Endothelial cell of umbilical vein (primary cell): ENCODE results near the gene GP9. TPM values are rescaled to one million over a fixed set of nuclear protein-coding genes. Genes with fewer than 3 reads are reported as not detected.

Experiments used
- BruUV-seq: library from RNA; stranded (reverse); fragments of 400-500 nt; replicated peaks from 2 replicates; lab custom pipeline; 2021; lab: Mats Ljungman, UMichigan
- CTCF ChIA-PET: fragments of 300-600, 350-600 bp; sonication (Branson Sonifier 250); formaldehyde crosslinking; loops from one replicate; lab custom pipeline; 2021; ENCODE audit warnings: antibody characterized with exemption, inconsistent platforms; lab: Charles Lee
- POLR2A ChIA-PET: fragments of 300-600, 350-600 bp; sonication (Branson Sonifier 250); formaldehyde crosslinking; loops from one replicate; lab custom pipeline; 2021; ENCODE audit warnings: antibody characterized with exemption, inconsistent platforms; lab: Charles Lee
- DNase-seq: peaks from one replicate; pipeline ENCODE4 v3.0.0-alpha.2; 2011; ENCODE audit warnings: low read depth, low spot score
- FAIRE-seq: peaks from 2 replicates; lab custom pipeline; 2011; peaks lifted over from hg19 to GRCh38; lab: Jason Lieb, UNC
- H2AFZ ChIP-seq: 2 replicates; pipeline ENCODE4 v1.6.0; 2012; ENCODE audit warnings: low read depth, low read length, control low read depth, inconsistent platforms
- H3K27ac ChIP-seq: 2 replicates; pipeline ENCODE4 v1.5.1; 2011; ENCODE audit warnings: low read depth, mild to moderate bottlenecking, control low read depth, low read length, moderate library complexity; ENCODE audit not compliant: insufficient read depth
- H3K27me3 ChIP-seq, 2 experiments: 2 replicates each; pipeline versions ENCODE4 v1.6.0 to v1.6.1; 2011; ENCODE audit warnings: low read length in 2 of 2, mixed read lengths in 1 of 2; ENCODE audit not compliant: control insufficient read depth in 2 of 2, insufficient read depth in 2 of 2
- H3K36me3 ChIP-seq, 2 experiments: 2 replicates in 1 of 2; 3 replicates in 1 of 2; pipeline ENCODE4 v1.5.1; 2011; ENCODE audit warnings: low read length in 2 of 2, mild to moderate bottlenecking in 1 of 2, moderate library complexity in 1 of 2; ENCODE audit not compliant: control insufficient read depth in 2 of 2, insufficient read depth in 2 of 2; ENCODE audit errors: extremely low read depth in 1 of 2
- H3K4me1 ChIP-seq: 3 replicates; pipeline ENCODE4 v1.5.1; 2011; ENCODE audit warnings: mild to moderate bottlenecking, low read length; ENCODE audit not compliant: control insufficient read depth, insufficient read depth; ENCODE audit errors: extremely low read depth
- H3K4me2 ChIP-seq: 2 replicates; pipeline ENCODE4 v1.6.1; 2011; ENCODE audit warnings: low read length, control low read depth, mixed read lengths; ENCODE audit not compliant: insufficient read depth
- H3K4me3 ChIP-seq, 3 experiments: fragments of 200-600 bp in 1 of 3; sonication (generic), shearing (Covaris generic) in 1 of 3; replicated peaks in 1 of 3; 2 replicates each; pipeline ENCODE4 v1.5.1; 2011 to 2016; ENCODE audit warnings: control low read depth in 3 of 3, low read length in 3 of 3, mild to moderate bottlenecking in 2 of 3, inconsistent platforms in 1 of 3, low read depth in 1 of 3, moderate library complexity in 1 of 3; ENCODE audit not compliant: insufficient read depth in 1 of 3
- H3K79me2 ChIP-seq: 2 replicates; pipeline ENCODE4 v1.6.0; 2012; ENCODE audit warnings: low read length, inconsistent platforms; ENCODE audit not compliant: control insufficient read depth, insufficient read depth
- H3K9ac ChIP-seq: replicated peaks from 2 replicates; pipeline ENCODE3; 2011; ENCODE audit warnings: low read length, control low read depth; ENCODE audit not compliant: insufficient read depth; ENCODE audit errors: extremely low read depth
- H3K9me1 ChIP-seq: replicated peaks from 3 replicates; pipeline ENCODE4 v1.6.0; 2011; ENCODE audit warnings: mild to moderate bottlenecking, low read length; ENCODE audit not compliant: control insufficient read depth, insufficient read depth; ENCODE audit errors: extremely low read depth
- H3K9me3 ChIP-seq: replicated peaks from 2 replicates; pipeline ENCODE4 v1.5.1; 2012; ENCODE audit warnings: low read length, inconsistent platforms; ENCODE audit not compliant: control insufficient read depth, insufficient read depth
- H4K20me1 ChIP-seq: replicated peaks from 2 replicates; pipeline ENCODE3; 2011; ENCODE audit warnings: mild to moderate bottlenecking, low read length; ENCODE audit not compliant: control insufficient read depth, insufficient read depth; ENCODE audit errors: extremely low read depth
- CTCF ChIP-seq, 2 donors: IDR thresholded peaks; 1 replicate in 1 of 2; 2 replicates in 1 of 2; pipeline ENCODE4 v1.5.1; 2011; ENCODE audit warnings: low read length in 2 of 2, mild to moderate bottlenecking in 2 of 2, moderate library complexity in 2 of 2, control low read depth in 1 of 2, inconsistent platforms in 1 of 2, low read depth in 1 of 2; ENCODE audit not compliant: insufficient read depth in 1 of 2; ENCODE audit errors: extremely low read depth in 1 of 2
- EZH2 ChIP-seq: IDR thresholded peaks from 2 replicates; pipeline ENCODE4 v1.6.1; 2012; ENCODE audit warnings: borderline replicate concordance, low read depth, mild to moderate bottlenecking, moderate library complexity, low read length, inconsistent platforms; ENCODE audit not compliant: severe bottlenecking
- FOS ChIP-seq: IDR thresholded peaks from 2 replicates; pipeline ENCODE4 v1.6.1; 2011; ENCODE audit warnings: mild to moderate bottlenecking, low read length, moderate library complexity, borderline replicate concordance; ENCODE audit not compliant: insufficient read depth
- GATA2 ChIP-seq: IDR thresholded peaks from 2 replicates; pipeline ENCODE4 v1.7.0; 2011; ENCODE audit warnings: low read depth, mild to moderate bottlenecking, moderate library complexity, mixed read lengths, low read length; ENCODE audit not compliant: insufficient read length, insufficient read depth
- JUN ChIP-seq: IDR thresholded peaks from 2 replicates; pipeline ENCODE4 v1.6.1; 2011; ENCODE audit warnings: borderline replicate concordance, low read depth; ENCODE audit not compliant: insufficient read length, insufficient read depth
- MAX ChIP-seq: IDR thresholded peaks from 2 replicates; pipeline ENCODE4 v1.6.1; 2011; ENCODE audit not compliant: insufficient read depth, insufficient read length
- MYC ChIP-seq: IDR thresholded peaks from one replicate; pipeline ENCODE4 v1.6.1; 2011; ENCODE audit warnings: mild to moderate bottlenecking, low read depth, low read length
- POLR2A ChIP-seq: IDR thresholded peaks from 2 replicates; pipeline ENCODE4 v1.6.1; 2012; ENCODE audit warnings: low read depth, mild to moderate bottlenecking, control low read depth, low read length
- POLR2AphosphoS5 ChIP-seq: IDR thresholded peaks from 2 replicates; pipeline ENCODE4 v1.6.1; 2012; ENCODE audit warnings: low read depth, mild to moderate bottlenecking, control low read depth, low read length, moderate library complexity; ENCODE audit not compliant: insufficient read depth
- dilution Hi-C: fragments of 300-500 bp; cut with MboI; formaldehyde crosslinking; loops from one replicate; pipeline ENCODE4 v1.15.0; 2019; ENCODE audit warnings: low sequenced_read_pairs; ENCODE audit not compliant: extremely low pct_ligation_motif_present
- intact Hi-C: fragments of 100-400 bp; cut with micrococcal nuclease; formaldehyde crosslinking; loops from one replicate; pipeline ENCODE4 v1.10.0; 2022
- polyA plus RNA-seq, 4 experiments: library from polyadenylated mRNA; depleted of rRNA in 3 of 4; stranded (reverse) in 3 of 4; unstranded in 1 of 4; fragments of >200 nt; gene quantifications; 2 replicates each; pipeline versions ENCODE4 v1.2.1 to v1.2.3, GENCODE V29; 2011 to 2012; ENCODE audit warnings: missing spikeins in 1 of 4
- total RNA-seq: library from RNA; stranded (reverse); gene quantifications from 2 replicates; pipeline ENCODE4 v1.2.3, GENCODE V29; 2021

Gene GP9
- total and polyA plus RNA-seq, 2 donors (not counting 3 experiments of a cell fraction or from before 2014, with no cell fraction given): not detected

GRCh38 chr3:129051871-129052340 lies 8.7 kb upstream of the GP9 start:
- Histone ChIP-seq H3K4me2 (no peak overlapping the region), H3K36me3 (no peaks in the 10 kb centered on the region), H3K4me3 (no peak overlapping the region), H3K9ac (no peak overlapping the region), H3K9me3 (no peaks in the 10 kb centered on the region), H2AFZ (no peak overlapping the region), H3K27ac (no peak overlapping the region), H3K4me1 (peaks cover 15% of the 10 kb centered on the region), H3K79me2 (no peaks in the 10 kb centered on the region), H3K9me1 (no peaks in the 10 kb centered on the region), H3K27me3 (no peaks in the 10 kb centered on the region), H4K20me1 (no peaks in the 10 kb centered on the region)
- ChIA-PET CTCF (interaction anchor here (0.7 to 6.1 kb wide), 13 partner anchors 10 to 372 kb away, joined by 3 to 121 read pairs (median 13); no protein-coding TSS in a partner anchor), POLR2A (no interaction called here)
- TF ChIP-seq EZH2 (no peak), FOS (no peak), POLR2A (no peak), POLR2AphosphoS5 (no peak), MAX (no peak), MYC (no peak), JUN (no peak), CTCF (IDR thresholded peaks at IDR 0.05; ENCODE audit: extremely low read depth in 1 of 2, insufficient read depth in 1 of 2, low read depth in 1 of 2, low read length in 2 of 2) (no peak), GATA2 (no peak)
- no TSS peak for BruUV-seq
- dilution Hi-C loops (no loop called here), intact Hi-C loops (no loop called here)
- DNase-seq: no peak
- FAIRE-seq: no peak
